GM19452 (cell line): ENCODE measurements around the gene KLHL3.
A peak's percentile ranks its signal among the peaks of the same experiment; 100 is the strongest.

Experiments used
- ATAC-seq: cut with Tn5 transposase; IDR thresholded peaks from one replicate; pipeline ENCODE4 v1.9.1; 2021; ENCODE audit not compliant: unreplicated experiment

Gene KLHL3

GRCh38 chr5:137743031-137743640, 7.2 kb upstream of the KLHL3 start:
- ATAC-seq = peak; percentile 70

GRCh38 chr5:137741718-137742117, 5.8 kb upstream of the KLHL3 start:
- no peak for ATAC-seq

GRCh38 chr5:137739737-137740136, 3.8 kb upstream of the KLHL3 start:
- no peak for ATAC-seq

GRCh38 chr5:137738947-137739346, 3.1 kb upstream of the KLHL3 start:
- no peak for ATAC-seq

- no peak for ATAC-seq
Measured at GRCh38 chr5:137737349-137738131, 1.7 kb upstream of the KLHL3 start.

- no peak for ATAC-seq
Measured at GRCh38 chr5:137736496-137736895, 607 bp upstream of the KLHL3 start.

GRCh38 chr5:137734962-137735554, 831 bp downstream of the KLHL3 start:
- ATAC-seq = peak; percentile 26

- no peak for ATAC-seq
Measured at GRCh38 chr5:137734331-137734730, 1.6 kb downstream of the KLHL3 start.

- no peak for ATAC-seq
Measured at GRCh38 chr5:137733922-137734321, 2.0 kb downstream of the KLHL3 start.

GRCh38 chr5:137733006-137733405, 2.9 kb downstream of the KLHL3 start:
- no peak for ATAC-seq

- ATAC-seq = no peak
Measured at GRCh38 chr5:137731176-137731575, 4.7 kb downstream of the KLHL3 start.

GRCh38 chr5:137730336-137730735, 5.6 kb downstream of the KLHL3 start:
- no peak for ATAC-seq

- ATAC-seq = no peak
Measured at GRCh38 chr5:137728048-137728447, 7.8 kb downstream of the KLHL3 start.

- no peak for ATAC-seq
Measured at GRCh38 chr5:137727623-137728022, 8.3 kb downstream of the KLHL3 start.

GRCh38 chr5:137724251-137724650, 11.6 kb downstream of the KLHL3 start:
- no peak for ATAC-seq

- ATAC-seq = no peak
Measured at GRCh38 chr5:137718611-137719010, 17.3 kb downstream of the KLHL3 start.

GRCh38 chr5:137716337-137716736, 19.6 kb downstream of the KLHL3 start:
- no peak for ATAC-seq

GRCh38 chr5:137715456-137715855, 20.4 kb downstream of the KLHL3 start:
- no peak for ATAC-seq

- no peak for ATAC-seq
Measured at GRCh38 chr5:137714946-137715345, 20.9 kb downstream of the KLHL3 start.

GRCh38 chr5:137714494-137714893, 21.4 kb downstream of the KLHL3 start:
- no peak for ATAC-seq

- ATAC-seq = no peak
Measured at GRCh38 chr5:137712139-137712667, 23.7 kb downstream of the KLHL3 start.

GRCh38 chr5:137710086-137710485, 25.8 kb downstream of the KLHL3 start:
- ATAC-seq = no peak
